ENCODE measurements around the gene PSMD4. TPM values are rescaled to one million over a fixed set of nuclear protein-coding genes. Genes with fewer than 3 reads are reported as not detected.
A peak's percentile ranks its signal among the peaks of the same experiment; 100 is the strongest.

Gene PSMD4
- total and polyA plus RNA-seq, 2 experiments from 2014 or later, result 107 to 161 TPM

DNA sequence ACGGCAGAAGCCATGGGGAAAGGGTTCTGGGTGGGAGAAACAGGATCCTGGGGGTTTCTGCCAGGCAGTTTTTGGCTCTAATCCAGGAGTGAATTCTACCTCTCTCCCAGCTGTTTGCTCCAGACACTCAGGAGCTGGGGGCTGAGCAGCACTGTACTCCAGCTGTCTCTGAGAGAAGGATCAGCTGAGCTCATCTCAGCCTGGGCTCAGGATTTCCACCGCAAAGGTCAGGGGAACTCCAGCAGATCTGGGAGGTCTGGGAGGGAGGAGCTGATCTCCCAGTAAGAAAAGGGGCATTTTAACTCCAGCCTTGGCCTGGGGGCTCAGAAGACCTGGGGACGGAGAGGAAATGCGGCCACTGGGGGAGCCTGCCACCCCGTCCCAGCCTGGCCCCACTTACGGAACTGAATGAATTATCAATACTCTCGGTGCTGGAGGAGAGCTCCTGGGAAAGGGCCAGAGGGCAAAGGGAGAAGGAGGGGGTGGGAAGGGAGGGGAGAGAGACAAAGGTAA, 55.3 kb downstream of the PSMD4 start:
- peak; percentile 59 for DNase-seq (ENCODE audit: low spot score)
- peak overlapping the region; percentile 90 for H3K27ac ChIP-seq
- peak overlapping the region; percentile 60 for H3K4me2 ChIP-seq
- H3K9me2 ChIP-seq (replicated peaks; ENCODE audit: insufficient read depth), result no peaks in the 10 kb centered on the region
- no peaks in the 10 kb centered on the region for H3K27me3 ChIP-seq
- H3K4me1 ChIP-seq (ENCODE audit: insufficient read depth), result peaks cover 53% of the 10 kb centered on the region
- H2AFZ ChIP-seq, result no peak overlapping the region
- TF ChIP-seq, protein P1, sequence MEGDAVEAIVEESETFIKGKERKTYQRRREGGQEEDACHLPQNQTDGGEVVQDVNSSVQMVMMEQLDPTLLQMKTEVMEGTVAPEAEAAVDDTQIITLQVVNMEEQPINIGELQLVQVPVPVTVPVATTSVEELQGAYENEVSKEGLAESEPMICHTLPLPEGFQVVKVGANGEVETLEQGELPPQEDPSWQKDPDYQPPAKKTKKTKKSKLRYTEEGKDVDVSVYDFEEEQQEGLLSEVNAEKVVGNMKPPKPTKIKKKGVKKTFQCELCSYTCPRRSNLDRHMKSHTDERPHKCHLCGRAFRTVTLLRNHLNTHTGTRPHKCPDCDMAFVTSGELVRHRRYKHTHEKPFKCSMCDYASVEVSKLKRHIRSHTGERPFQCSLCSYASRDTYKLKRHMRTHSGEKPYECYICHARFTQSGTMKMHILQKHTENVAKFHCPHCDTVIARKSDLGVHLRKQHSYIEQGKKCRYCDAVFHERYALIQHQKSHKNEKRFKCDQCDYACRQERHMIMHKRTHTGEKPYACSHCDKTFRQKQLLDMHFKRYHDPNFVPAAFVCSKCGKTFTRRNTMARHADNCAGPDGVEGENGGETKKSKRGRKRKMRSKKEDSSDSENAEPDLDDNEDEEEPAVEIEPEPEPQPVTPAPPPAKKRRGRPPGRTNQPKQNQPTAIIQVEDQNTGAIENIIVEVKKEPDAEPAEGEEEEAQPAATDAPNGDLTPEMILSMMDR (IDR thresholded peaks at IDR 0.05; ENCODE audit: poor library complexity), result no peak
- TF ChIP-seq EZH2 (IDR thresholded peaks at IDR 0.05; ENCODE audit: borderline replicate concordance), result no peak
- no peak for TF ChIP-seq EZH2phosphoT487 (IDR thresholded peaks at IDR 0.05; ENCODE audit: low read depth, severe bottlenecking, unreplicated experiment)
- H3K9me3 ChIP-seq (ENCODE audit: low read depth), result no peaks in the 10 kb centered on the region
- 49% methylated on average over 7 of the region's 7 CpGs for WGBS (ENCODE audit: low lambda C conversion rate, missing lambda C conversion rate)
- H3K4me3 ChIP-seq, result no peak overlapping the region
- H3K36me3 ChIP-seq (replicated peaks; ENCODE audit: insufficient read depth, low read depth), result no peaks in the 10 kb centered on the region
- H3K79me2 ChIP-seq, result peaks cover 39% of the 10 kb centered on the region
- no peaks in the 10 kb centered on the region for H4K20me1 ChIP-seq (ENCODE audit: insufficient read depth, poor library complexity, severe bottlenecking)

DNA sequence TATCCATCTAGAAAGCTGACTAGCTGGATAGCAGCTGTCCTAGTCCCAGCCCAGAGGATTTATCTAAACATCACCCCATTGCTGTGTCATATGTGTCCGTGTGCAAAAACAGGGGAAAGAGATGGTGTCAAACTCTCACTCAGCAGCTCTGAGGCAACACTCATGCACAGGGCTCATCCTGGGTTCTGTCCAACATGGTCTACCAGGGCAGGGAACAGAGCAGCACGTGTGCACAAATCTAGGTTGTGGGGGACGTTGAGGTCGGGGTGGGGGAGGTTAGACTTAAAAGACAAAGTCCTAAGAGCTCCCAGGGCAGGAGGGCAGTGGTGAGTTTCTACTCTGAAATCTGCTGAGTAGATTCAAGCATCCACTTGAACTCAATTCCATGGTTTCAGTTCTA, 56.5 kb downstream of the PSMD4 start:
- H3K79me2 ChIP-seq, result peaks cover 42% of the 10 kb centered on the region
- no peak for DNase-seq (ENCODE audit: low spot score)
- H3K4me3 ChIP-seq, result no peak overlapping the region
- no peaks in the 10 kb centered on the region for H3K9me2 ChIP-seq (replicated peaks; ENCODE audit: insufficient read depth)
- H3K4me1 ChIP-seq (ENCODE audit: insufficient read depth), result peaks cover 53% of the 10 kb centered on the region
- no peak for TF ChIP-seq EZH2 (IDR thresholded peaks at IDR 0.05; ENCODE audit: borderline replicate concordance)
- TF ChIP-seq EZH2phosphoT487 (IDR thresholded peaks at IDR 0.05; ENCODE audit: low read depth, severe bottlenecking, unreplicated experiment), result no peak
- TF ChIP-seq, protein P1 (IDR thresholded peaks at IDR 0.05; ENCODE audit: poor library complexity), result no peak
- no peaks in the 10 kb centered on the region for H4K20me1 ChIP-seq (ENCODE audit: insufficient read depth, poor library complexity, severe bottlenecking)
- no peaks in the 10 kb centered on the region for H3K27me3 ChIP-seq
- H3K36me3 ChIP-seq (replicated peaks; ENCODE audit: insufficient read depth, low read depth), result no peaks in the 10 kb centered on the region
- H3K9me3 ChIP-seq (ENCODE audit: low read depth), result no peaks in the 10 kb centered on the region
- peak overlapping the region; percentile 90 for H3K27ac ChIP-seq
- peak overlapping the region; percentile 7 for H3K4me2 ChIP-seq
- WGBS (ENCODE audit: low lambda C conversion rate, missing lambda C conversion rate), result 72% methylated on average over 4 of the region's 4 CpGs
- H2AFZ ChIP-seq, result no peak overlapping the region

DNA sequence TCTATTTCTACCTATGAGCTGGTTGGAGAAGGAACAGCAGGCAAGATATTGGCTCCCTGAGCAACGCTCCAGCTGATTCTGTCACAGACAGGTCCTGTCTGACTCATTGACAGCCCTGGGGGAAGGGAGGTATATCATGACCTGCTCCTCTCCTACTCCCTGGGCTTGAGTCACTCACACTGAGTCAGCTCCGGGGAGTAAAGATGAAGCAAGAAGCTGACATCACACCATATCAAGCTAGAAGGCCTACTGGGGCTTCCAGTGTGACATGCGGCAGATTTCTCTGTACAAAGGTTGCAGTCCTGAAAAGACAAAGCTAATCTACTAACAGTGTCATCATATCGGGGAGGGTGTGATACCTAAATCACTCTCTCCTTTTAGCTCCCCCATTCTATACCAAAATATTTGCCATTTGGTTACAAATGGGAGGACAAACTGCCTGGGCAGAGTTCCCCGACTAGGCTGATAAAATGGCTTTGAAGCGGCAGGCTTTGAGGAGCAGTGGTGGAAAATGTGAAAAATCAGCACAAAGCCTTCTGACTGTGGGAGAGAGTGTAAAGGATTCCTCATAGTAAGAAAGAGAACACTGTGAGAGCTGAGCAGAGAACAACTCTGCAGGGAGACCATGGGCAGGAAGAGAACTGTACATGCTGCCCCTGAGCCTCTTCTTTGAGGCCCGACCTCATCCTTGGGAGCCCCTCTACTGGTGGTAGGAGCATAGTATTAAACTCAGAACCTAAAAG, 57.2 kb downstream of the PSMD4 start:
- H3K27ac ChIP-seq, result peak overlapping the region; percentile 96
- WGBS (ENCODE audit: low lambda C conversion rate, missing lambda C conversion rate), result 42% methylated on average over 7 of the region's 7 CpGs

More for the DNA sequence above, 57.2 kb downstream of the PSMD4 start:
- Histone ChIP-seq H3K4me3 (no peak overlapping the region), H3K79me2 (peaks cover 42% of the 10 kb centered on the region), H4K20me1 (ENCODE audit: insufficient read depth, poor library complexity, severe bottlenecking) (no peaks in the 10 kb centered on the region), H3K9me2 (replicated peaks; ENCODE audit: insufficient read depth) (no peaks in the 10 kb centered on the region), H3K9me3 (ENCODE audit: low read depth) (no peaks in the 10 kb centered on the region), H3K27me3 (no peaks in the 10 kb centered on the region), H3K36me3 (replicated peaks; ENCODE audit: insufficient read depth, low read depth) (no peaks in the 10 kb centered on the region), H3K4me1 (ENCODE audit: insufficient read depth) (peaks cover 53% of the 10 kb centered on the region), H3K4me2 (peak overlapping the region; percentile 34), H2AFZ (no peak overlapping the region)
- DNase-seq (ENCODE audit: low spot score), result peak; percentile 95
- TF ChIP-seq EZH2phosphoT487 (IDR thresholded peaks at IDR 0.05; ENCODE audit: low read depth, severe bottlenecking, unreplicated experiment) (no peak), EZH2 (IDR thresholded peaks at IDR 0.05; ENCODE audit: borderline replicate concordance) (no peak)
- TF ChIP-seq, protein P1 (IDR thresholded peaks at IDR 0.05; ENCODE audit: poor library complexity), result no peak
